Measurements from ENCODE around the gene SNORC.

The SNORC gene

GRCh38 chr2:232869138-232870017 lies 686 bp upstream of the SNORC start:
- DNase-seq, result no peak

GRCh38 chr2:232870766-232871371 lies 805 bp downstream of the SNORC start:
- DNase-seq, result no peak

DNA sequence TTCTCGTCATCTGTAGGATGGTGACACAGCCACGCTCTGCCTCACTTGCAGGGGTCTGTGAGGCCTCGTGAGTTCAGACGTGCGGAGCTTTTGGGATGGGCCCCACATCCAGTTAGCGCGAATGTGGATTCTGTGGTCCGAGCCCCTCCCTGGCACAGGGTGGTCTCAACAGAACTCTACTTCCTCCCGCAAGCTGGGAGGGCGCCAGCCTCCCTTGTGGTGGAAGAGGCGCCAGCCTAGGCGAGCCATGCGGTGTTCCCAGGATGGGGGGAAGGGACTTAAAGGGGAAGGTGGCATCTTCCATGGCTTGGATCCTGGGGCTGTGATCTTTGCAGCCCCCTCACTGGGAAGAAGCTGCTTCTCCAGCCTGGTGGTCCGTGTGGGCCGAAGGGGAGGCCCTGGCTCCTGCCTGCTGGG lies 1.4 kb downstream of the SNORC start:
- peak in 10 of 56 donors; percentile 29 to 55 (median 44) for DNase-seq

- DNase-seq, result peak in 55 of 56 donors; percentile 37 to 97 (median 89)
Observed at GRCh38 chr2:232871835-232872736, 2.0 kb downstream of the SNORC start.

DNA sequence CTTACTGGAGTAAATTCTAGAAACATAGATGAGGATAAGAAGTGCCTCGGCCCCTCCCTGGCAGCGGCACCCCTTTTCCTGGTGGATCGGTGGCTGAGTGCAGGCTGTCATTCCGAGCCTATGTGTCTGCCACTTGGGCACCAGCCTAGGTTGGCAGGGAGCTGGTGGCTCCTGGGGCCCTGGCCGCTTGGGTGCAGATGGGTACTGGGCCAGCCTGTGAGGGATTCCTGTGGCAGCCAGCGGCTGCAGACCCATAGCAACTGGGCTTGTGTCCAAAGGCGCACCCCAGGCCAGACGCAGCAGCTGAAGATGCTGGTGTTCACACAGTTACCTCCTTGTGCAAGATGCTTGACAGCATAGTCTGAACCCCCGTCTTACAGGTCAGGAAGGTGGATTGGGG lies 2.8 kb downstream of the SNORC start:
- DNase-seq, result peak in 32 of 56 donors; percentile 14 to 78 (median 54)

DNA sequence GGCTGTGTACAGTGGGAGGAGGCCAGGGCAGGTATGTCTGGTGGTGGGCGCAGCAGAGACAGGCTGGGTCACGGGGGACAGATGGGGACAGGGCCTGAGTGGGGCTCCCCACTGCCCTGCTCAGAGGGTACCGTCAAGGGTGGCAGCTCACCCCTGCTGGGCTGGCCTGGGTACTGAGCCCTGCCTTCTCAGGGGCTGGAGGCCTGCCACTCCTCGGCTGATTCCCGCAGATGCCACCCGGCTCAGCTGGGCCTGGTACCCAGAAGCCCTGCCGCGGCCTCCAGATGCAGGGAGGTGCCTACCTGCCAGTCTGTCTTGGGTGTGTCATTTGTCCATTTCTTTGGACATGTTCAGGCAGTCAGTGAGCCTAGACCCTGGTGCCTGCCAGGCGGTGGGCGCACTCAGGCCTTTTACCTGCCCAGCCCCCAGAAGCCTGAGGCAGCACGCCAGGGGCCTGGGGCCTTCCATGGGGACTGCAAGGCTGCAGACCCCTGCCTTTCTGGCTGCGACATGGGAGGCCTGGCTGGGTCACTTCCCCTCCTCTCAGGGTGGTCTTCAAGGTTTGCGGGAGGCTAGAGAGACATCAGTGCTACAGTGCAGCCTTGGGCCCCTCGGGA lies 3.3 kb downstream of the SNORC start:
- DNase-seq, result peak in 8 of 56 donors; percentile 35 to 69 (median 58)

DNA sequence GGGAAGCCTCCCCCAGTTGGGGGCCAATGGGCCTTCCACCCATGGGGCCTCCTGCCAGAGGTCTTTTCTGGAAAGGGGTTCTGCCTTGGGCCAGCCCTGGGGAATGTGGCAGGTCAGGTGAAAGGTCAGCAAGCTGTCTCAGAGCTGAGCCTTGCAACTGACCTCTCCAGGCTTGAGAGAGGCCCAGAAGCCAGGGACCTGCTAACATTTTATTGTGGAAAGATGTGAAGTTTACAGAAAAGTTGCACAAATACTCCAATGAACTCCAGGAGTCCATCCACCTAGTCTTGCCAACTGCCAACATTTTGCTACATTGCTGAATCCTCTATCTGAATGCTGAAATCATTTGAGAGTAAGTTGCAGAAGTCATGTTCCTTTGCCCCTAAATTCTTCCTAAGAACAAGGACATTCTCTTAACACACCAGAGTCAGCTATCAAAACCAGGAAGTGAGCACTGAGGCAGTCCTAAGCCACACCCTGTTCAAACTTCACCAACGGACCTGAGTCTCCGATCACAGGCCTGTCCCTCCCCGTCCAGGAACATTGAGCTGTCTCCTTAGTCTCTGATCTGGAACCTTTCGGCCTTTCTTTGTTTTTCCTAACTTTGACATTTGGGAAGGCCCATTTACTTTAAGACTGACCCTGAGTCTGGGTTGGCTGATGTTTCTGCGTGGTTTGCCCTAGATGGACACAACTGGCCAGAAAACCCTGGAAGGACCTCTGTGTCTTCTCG lies 4.0 kb downstream of the SNORC start:
- DNase-seq, result no peak

DNA sequence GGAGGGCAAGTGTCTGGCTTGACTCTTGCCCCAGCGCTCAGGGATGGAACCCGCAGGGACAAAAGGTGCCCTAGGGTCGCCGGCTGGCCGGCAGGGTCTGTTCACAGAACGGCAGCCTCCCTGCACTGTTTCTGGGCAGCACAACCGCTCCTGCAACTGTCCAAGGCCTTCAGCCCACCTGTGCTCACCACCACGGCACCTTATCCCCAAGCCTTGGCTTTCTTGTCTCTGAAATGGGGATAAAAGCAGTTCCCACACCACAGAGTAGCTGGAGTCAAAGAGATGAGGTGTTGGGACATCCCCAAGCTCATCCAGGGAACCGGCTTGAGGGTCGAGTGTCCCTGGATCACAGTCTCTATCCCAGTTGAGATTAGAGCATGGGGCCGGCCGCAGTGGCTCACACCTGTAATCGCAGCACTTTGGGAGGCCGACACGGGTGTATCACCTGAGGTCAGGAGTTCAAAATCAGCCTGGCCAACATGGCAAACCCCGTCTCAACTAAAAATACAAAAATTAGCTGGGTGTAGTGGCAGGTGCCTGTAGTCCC lies 4.7 kb downstream of the SNORC start:
- no peak for DNase-seq

- DNase-seq, result peak in 26 of 56 donors; percentile 17 to 66 (median 42)
Observed at GRCh38 chr2:232875256-232876121, 5.4 kb downstream of the SNORC start.

GRCh38 chr2:232876161-232876977 lies 6.3 kb downstream of the SNORC start:
- peak in 33 of 56 donors; percentile 28 to 84 (median 57) for DNase-seq

- DNase-seq, result no peak
Observed at GRCh38 chr2:232876978-232877441, 6.9 kb downstream of the SNORC start.

- no peak for DNase-seq
Observed at GRCh38 chr2:232877940-232878511, 8.0 kb downstream of the SNORC start.

GRCh38 chr2:232878855-232879617 lies 9.0 kb downstream of the SNORC start:
- DNase-seq, result peak in 3 of 56 donors; percentile 20 to 37 (median 23)

- no peak for DNase-seq
Observed at GRCh38 chr2:232879618-232880494, 9.8 kb downstream of the SNORC start.

DNA sequence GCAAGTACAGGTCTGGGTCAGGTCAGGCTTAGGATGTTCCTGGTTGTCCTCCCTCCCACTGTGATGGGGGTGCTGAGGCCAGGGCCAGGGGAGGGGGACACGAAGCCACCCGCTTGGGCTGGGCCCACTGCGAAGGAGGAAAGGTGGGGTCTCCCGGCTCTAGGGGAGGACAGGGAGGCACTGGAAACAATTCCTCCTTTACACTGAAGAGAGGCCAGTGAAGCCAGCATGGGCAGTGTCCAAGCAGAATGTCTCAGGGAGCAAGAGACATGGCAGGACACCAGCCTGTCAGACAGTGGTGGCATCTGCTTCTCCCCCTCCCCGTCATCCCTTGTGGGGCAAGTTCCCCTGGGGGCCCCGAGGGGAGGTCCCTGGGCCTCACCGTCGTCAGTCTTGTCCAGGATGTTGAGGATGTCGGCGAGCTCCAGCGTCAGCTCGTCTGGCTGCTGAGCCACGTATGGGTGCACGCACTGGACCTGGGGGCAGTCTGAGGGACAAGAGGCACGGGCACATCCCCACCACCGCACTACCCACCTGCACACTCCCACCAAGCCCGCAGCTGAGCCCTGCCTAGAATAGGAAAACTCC lies 10.8 kb downstream of the SNORC start:
- DNase-seq, result no peak

All from nucleus accumbens (tissue), 56 donors.